ENCODE results near the gene SLC9B2. TPM values are rescaled to one million over a fixed set of nuclear protein-coding genes. Genes with fewer than 3 reads are reported as not detected.

SLC9B2 gene
- total and polyA plus RNA-seq, 7 donors: 2.7 to 8.6 (median 4.2) TPM

DNA sequence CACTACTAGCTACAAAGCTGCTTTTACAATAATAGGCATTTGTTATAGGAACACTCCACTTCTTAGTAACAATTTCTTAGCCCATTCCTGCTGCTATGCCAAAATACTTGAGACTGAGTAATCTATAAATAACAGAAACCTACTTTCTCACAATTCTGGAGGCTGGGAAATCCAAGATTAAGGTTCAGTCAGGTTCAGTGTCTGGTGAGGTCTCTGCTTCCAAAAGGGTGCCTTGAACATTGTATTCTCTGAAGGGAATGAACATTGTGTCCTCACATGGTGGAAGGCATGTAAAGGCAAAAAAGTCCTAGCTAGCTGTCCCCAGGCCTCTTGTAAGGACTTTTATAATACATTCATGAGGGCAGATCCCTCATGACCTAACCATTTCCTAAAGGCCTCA lies 64.0 kb downstream of the SLC9B2 start:
- peak overlapping the region; percentile 13 for H3K27ac ChIP-seq
- peak in 3 of 4 donors; percentile 34 to 61 (median 56) for ATAC-seq
- intact Hi-C loops (cut with DNase I): loop anchor here (5.0 kb wide), 2 partner anchors 565 to 580 kb away; no protein-coding TSS in a partner anchor

GRCh38 chr4:103012060-103012459 lies 64.5 kb downstream of the SLC9B2 start:
- H3K27me3 ChIP-seq (ENCODE audit: insufficient read depth in 3 of 3, low read length in 2 of 3): no peaks in the 10 kb centered on the region
- H3K4me3 ChIP-seq: no peak overlapping the region
- intact Hi-C loops (cut with DNase I): loop anchor here (5.0 kb wide), 2 partner anchors 565 to 580 kb away; no protein-coding TSS in a partner anchor
- peak in 3 of 4 donors; percentile 39 to 66 (median 46) for ATAC-seq
- peaks cover 14% of the 10 kb centered on the region for H3K4me1 ChIP-seq
- H3K9me3 ChIP-seq: no peaks in the 10 kb centered on the region
- no peaks in the 10 kb centered on the region for H3K36me3 ChIP-seq (ENCODE audit: insufficient read depth in 1 of 2, low read depth in 1 of 2)
- no peak for TF ChIP-seq CTCF (IDR thresholded peaks at IDR 0.05)
- 55 to 66% (median 62%) methylated on average over 1 of the region's 1 CpG for WGBS, 3 donors
- DNase-seq: no peak
- peak overlapping the region; percentile 13 for H3K27ac ChIP-seq

More for the DNA sequence above, 64.0 kb downstream of the SLC9B2 start:
- H3K36me3 ChIP-seq (ENCODE audit: insufficient read depth in 1 of 2, low read depth in 1 of 2): no peaks in the 10 kb centered on the region
- no peak overlapping the region for H3K4me3 ChIP-seq
- no peaks in the 10 kb centered on the region for H3K27me3 ChIP-seq (ENCODE audit: insufficient read depth in 3 of 3, low read length in 2 of 3)
- TF ChIP-seq CTCF (IDR thresholded peaks at IDR 0.05): no peak
- H3K9me3 ChIP-seq: no peaks in the 10 kb centered on the region
- DNase-seq: no peak
- H3K4me1 ChIP-seq: peaks cover 14% of the 10 kb centered on the region

- peak overlapping the region; percentile 13 for H3K27ac ChIP-seq
- H3K27me3 ChIP-seq (ENCODE audit: insufficient read depth in 3 of 3, low read length in 2 of 3): no peaks in the 10 kb centered on the region
- no peak for TF ChIP-seq CTCF (IDR thresholded peaks at IDR 0.05)
- peaks cover 14% of the 10 kb centered on the region for H3K4me1 ChIP-seq
- 69 to 74% (median 71%) methylated on average over 4 of the region's 4 CpGs for WGBS, 3 donors
- H3K36me3 ChIP-seq (ENCODE audit: insufficient read depth in 1 of 2, low read depth in 1 of 2): no peaks in the 10 kb centered on the region
- H3K9me3 ChIP-seq: no peaks in the 10 kb centered on the region
- no peak overlapping the region for H3K4me3 ChIP-seq
- ATAC-seq: peak; percentile 60 to 89 (median 74)
- intact Hi-C loops (cut with DNase I): loop anchor here (1.0 to 5.0 kb wide), 3 partner anchors 391 to 579 kb away; no protein-coding TSS in a partner anchor
- no peak for DNase-seq
Measured at GRCh38 chr4:103011378-103012025, 65.1 kb downstream of the SLC9B2 start.

GRCh38 chr4:103010804-103011203 lies 65.8 kb downstream of the SLC9B2 start:
- no peak overlapping the region for H3K4me3 ChIP-seq
- no peak for TF ChIP-seq CTCF (IDR thresholded peaks at IDR 0.05)
- ATAC-seq (no peak), DNase-seq (no peak)
- H3K27me3 ChIP-seq (ENCODE audit: insufficient read depth in 3 of 3, low read length in 2 of 3): no peaks in the 10 kb centered on the region
- 93 to 100% (median 97%) methylated on average over 1 of the region's 1 CpG for WGBS, 3 donors
- intact Hi-C loops (cut with DNase I): loop anchor here (1.0 to 5.0 kb wide), 3 partner anchors 391 to 579 kb away; no protein-coding TSS in a partner anchor
- H3K36me3 ChIP-seq (ENCODE audit: insufficient read depth in 1 of 2, low read depth in 1 of 2): no peaks in the 10 kb centered on the region
- H3K27ac ChIP-seq: no peak overlapping the region
- peaks cover 14% of the 10 kb centered on the region for H3K4me1 ChIP-seq
- no peaks in the 10 kb centered on the region for H3K9me3 ChIP-seq

Data from psoas muscle (tissue), 8 donors.